ENCODE measurements around the gene ITGB6.

DNA sequence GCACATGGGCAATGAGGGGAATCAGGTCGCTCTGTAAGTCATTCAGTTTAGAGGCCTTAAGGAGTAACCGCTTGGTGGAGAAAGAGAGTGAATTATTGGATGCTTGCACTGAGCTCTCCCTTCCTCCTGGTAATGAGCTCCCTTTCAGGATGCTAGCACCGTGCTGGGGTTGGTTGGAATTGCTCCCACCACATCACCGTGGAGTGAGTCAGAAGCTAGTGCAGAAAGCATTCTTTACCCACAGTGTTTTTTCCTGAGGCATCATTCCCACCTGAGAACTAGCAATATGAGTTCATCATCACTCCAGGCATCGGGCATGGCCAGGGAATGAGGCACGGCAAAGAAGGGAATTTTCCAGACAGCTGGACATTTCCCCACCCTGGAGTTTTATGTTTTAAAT, 57.6 kb downstream of the ITGB6 start:
- TF ChIP-seq POLR2A (IDR thresholded peaks at IDR 0.05; ENCODE audit: low read length): no peak
- TF ChIP-seq GATA1 (IDR thresholded peaks at IDR 0.05; ENCODE audit: low read depth, low read length): no peak

Measured in erythroblast (primary cell).